ENCODE measurements around the gene WWOX. TPM values are rescaled to one million over a fixed set of nuclear protein-coding genes. Genes with fewer than 3 reads are reported as not detected.
A peak's percentile ranks its signal among the peaks of the same experiment; 100 is the strongest.

The WWOX gene
- total RNA-seq, 2 donors from 2014 or later, result 10.6 to 13.1 TPM

DNA sequence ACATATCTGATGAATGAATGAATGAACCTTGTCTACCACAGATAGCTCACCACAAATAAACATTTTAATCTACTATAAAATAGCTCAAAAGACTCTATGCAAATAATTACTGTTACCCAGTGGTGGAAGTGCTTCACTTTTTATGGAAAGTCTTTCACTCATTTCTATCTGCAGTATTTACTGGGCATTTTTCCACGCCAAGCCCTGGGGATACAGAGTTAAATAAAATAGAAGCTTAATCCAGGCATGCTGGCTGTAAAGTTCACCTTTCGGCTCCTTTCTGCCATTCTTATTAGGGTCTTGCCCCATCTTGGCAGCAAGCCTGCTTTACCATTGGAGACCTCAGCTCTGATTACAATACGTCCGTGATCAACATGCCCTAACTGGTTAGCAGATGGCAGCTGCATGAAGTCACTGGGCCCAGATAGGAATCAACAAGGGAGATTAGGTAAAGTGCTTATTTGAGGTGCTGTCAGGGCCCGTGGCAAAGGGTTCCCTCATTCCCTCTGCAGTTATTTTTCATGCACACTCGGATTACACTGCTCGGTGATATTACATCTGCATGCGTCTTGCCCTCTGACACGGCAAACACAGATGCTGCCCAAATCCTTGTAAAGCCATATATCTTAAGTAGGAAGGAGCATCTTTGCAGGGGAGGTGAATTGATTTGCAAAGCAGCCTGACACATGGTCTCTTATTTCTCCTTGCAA lies 648.9 kb downstream of the WWOX start:
- ATAC-seq (no peak), DNase-seq (no peak)

DNA sequence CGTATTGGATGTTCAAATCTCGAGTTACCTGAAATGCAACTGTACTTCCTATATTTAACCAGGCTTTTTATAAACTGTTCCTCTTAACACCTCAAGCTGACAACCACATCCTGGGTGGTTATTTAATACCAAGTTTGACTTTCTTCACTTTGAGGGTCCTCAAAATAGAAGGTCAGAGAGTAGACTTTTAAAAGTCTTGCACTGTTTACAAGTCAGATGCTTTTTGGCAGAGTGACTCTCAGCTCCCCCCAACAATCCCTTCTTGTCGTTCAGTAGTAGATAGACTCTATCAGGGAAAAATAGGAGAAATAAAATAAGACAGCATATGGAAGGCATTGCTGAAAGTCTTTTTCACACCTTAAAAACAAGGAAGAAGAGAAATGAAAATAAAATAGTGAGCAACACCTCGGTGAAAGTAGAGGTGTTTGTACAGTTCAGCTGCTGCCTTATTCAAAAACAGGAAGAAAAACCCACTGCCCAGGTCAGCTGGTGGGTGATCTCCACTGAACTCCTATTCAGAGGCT lies 650.4 kb downstream of the WWOX start:
- ATAC-seq, result no peak
- no peak for DNase-seq
- intact Hi-C loops (cut with DNase I, micrococcal nuclease), result no loop called here

More for the DNA sequence above, 648.9 kb downstream of the WWOX start:
- intact Hi-C loops (cut with DNase I, micrococcal nuclease), result no loop called here

DNA sequence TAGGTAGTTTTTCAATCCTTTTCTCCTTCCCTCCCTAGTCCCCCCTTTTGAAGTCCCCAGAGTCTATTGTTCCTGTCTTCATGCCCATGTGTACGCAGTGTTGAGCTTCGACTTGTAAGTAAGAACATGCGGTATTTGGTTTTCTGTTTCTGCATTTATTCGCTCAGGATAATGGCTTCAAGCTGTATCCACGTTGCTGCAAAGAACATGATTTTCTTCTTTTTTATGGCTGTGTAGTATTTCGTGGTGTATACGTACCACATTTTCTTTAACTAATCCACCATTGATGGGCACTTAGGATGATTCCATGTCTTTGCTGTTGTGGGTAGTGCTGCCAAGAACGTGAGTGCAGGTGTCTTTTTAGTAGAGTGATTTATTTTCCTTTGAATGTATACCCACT lies 651.2 kb downstream of the WWOX start:
- no peak for ATAC-seq

DNA sequence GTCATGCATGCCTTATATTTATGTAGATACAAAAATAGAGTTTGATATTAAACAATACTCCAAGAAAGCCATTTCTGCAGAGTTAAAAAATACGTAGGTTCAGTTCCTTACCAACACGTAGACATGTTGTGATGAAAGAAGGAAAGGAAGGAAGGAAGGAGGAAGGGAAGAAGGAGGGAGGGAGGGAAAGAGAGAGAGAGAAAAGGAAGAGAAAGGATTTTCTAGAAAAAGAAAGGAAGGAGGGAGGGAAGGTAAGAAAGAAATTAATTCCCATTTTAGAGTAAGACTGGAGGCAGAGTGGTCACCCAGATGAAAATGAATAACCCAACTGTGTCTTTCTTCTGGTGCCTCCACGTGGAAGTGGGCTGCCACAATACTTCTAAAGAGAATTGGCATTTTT lies 652.1 kb downstream of the WWOX start:
- ATAC-seq (no peak), DNase-seq (no peak)
- intact Hi-C loops (cut with DNase I, micrococcal nuclease), result no loop called here

More for the DNA sequence above, 651.2 kb downstream of the WWOX start:
- no peak for DNase-seq
- intact Hi-C loops (cut with DNase I, micrococcal nuclease), result no loop called here

DNA sequence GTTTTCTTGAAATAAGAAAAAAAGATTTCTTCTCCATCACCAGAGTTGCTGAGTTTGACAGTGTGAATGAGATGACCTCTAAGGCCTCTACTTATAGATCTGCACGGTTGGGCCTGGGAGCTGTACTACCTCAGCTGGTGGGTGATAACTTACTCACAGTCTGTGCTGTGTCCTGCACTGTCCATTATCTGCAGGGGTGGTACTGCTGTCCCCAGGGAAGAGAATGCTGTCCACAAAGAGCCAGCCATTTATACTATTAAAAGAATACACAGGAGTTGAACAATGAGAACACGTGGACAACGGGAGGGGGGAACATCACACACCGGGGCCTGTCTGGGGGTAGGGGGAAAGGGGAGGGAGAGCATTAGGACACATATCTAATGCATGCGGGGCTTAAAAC lies 655.3 kb downstream of the WWOX start:
- ATAC-seq (no peak), DNase-seq (no peak)
- intact Hi-C loops (cut with DNase I, micrococcal nuclease), result no loop called here

DNA sequence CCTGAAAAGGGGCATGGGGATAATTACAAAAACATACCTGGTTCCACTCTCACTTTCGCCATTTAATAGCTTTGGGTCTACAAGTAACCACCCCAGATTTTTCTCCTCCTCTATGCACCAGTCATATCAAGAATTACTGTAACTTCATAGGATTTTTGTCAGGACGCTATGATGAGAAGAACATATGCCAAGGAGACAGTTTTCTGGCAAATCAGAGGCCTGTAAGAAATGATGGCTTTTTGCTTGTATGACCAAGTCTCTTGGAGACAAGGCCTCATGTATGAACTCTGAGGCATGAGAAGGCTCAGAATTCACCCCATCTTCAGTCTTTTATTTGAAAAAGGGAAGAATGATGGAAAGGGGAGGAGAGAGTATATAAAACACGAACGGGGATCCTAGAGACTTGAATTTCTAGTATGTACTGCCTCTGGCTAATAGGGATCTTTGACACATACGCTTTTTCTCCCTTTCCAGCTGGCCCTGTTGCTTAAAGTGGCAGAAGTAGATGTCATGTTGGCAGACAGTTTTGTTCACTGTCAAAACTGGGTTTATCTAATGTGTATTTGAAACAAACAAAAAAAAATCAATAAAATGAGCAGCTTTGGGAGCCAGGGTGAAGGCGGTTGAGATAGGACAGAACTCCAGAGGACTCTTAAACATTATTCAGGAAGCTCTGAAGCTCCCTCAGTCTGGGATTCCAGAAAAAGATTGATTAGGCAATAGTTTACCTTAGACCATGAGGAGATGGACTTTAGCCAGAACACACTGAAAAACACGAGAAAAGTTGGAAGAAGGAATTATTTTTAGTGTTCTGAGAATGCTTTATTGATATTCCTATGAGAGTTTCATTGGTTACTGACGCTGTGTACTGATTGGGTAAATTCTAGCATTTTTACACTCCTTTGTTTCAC lies 656.6 kb downstream of the WWOX start:
- ATAC-seq (no peak), DNase-seq (no peak)
- intact Hi-C loops (cut with DNase I, micrococcal nuclease), result no loop called here

- DNase-seq, result no peak
- intact Hi-C loops (cut with DNase I, micrococcal nuclease), result no loop called here
- ATAC-seq, result no peak
Observed at GRCh38 chr16:78759596-78759995, 660.1 kb downstream of the WWOX start.

DNA sequence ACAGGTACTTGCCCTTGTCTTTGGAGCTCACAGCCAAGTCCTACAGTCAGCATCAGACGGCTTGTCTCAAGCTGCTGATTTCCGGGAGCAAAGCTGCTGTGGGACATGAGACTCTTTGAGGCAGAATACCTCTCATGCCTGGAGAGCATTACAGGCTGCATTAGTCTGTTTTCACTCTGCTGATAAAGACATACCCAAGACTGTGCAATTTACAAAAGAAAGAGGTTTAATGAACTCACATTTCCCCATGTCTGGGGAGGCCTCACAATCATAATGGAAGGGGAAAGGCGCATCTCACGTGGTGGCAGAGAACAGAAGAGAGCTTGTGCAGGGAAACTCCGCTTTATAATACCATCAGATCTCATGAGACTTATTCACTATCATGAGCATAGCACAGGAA lies 661.2 kb downstream of the WWOX start:
- DNase-seq (no peak), ATAC-seq (no peak)
- intact Hi-C loops (cut with DNase I, micrococcal nuclease), result no loop called here

GRCh38 chr16:78761427-78761826 lies 662.0 kb downstream of the WWOX start:
- intact Hi-C loops (cut with DNase I, micrococcal nuclease), result no loop called here
- ATAC-seq (no peak), DNase-seq (no peak)

DNA sequence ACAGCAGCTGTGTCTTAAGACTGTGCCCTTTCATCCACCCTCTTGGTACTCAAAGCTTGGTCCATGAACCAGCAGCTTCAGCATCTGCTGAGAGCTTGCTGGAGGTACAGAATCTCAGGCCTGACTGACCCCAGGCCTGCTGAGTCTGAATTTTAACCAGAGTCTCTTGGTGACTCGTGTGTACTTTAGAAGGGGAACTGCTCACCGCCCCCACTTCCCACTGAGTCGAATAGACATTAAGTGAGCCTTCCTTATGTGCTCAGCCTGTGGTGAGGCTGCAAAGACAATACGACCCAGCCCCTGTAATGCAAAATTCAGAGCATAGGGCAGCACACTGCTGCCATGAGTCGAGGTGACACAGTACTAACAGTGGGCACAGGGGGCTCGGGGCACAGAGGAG lies 662.8 kb downstream of the WWOX start:
- intact Hi-C loops (cut with DNase I, micrococcal nuclease), result no loop called here
- no peak for ATAC-seq
- DNase-seq, result no peak

- DNase-seq, result no peak
- intact Hi-C loops (cut with DNase I, micrococcal nuclease), result no loop called here
Observed at GRCh38 chr16:78763821-78764440, 664.5 kb downstream of the WWOX start.

GRCh38 chr16:78764478-78764877 lies 665.0 kb downstream of the WWOX start:
- DNase-seq (no peak), ATAC-seq (no peak)
- intact Hi-C loops (cut with DNase I, micrococcal nuclease), result no loop called here

More at GRCh38 chr16:78763821-78764440, 664.5 kb downstream of the WWOX start:
- no peak for ATAC-seq

DNA sequence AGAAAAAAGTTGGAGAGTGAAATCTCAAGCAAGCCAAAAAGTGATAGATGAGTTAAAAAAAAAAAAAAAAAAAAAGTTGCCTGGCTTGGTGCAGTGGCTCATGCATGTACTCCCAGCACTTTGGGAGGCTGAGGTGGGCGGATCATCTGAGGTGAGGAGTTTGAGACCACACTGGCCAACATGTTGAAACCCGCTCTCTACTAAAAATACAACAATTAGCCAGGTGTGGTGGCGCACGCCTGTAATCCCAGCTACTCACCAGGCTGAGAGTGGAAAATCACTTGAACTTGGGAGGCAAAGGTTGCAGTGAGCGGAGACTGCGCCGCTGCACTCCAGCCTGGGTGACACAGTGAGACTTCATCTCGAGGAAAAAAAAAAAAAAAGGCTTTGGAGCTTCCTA lies 668.8 kb downstream of the WWOX start:
- DNase-seq (no peak), ATAC-seq (no peak)
- intact Hi-C loops (cut with DNase I, micrococcal nuclease), result no loop called here

DNA sequence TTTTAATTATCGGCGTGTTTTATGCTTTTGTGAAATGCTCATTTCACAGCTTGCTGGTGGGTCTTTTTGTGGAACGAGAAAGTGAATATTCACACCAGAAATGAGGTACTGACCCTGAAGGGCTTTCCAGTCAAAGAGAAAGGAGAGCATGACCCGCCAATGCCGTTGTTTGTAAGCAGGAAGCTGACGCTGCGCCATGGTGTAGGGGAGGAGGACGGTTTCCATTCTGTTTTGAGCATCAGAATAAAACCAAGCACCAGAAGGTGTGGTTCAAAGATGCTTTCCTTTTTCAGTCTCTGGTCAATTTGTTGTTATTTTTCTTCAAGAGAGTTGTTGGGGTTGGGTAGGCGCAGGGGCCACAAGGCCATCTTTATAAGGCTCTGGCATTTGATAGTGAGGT lies 669.3 kb downstream of the WWOX start:
- DNase-seq (no peak), ATAC-seq (no peak)
- intact Hi-C loops (cut with DNase I, micrococcal nuclease), result no loop called here

GRCh38 chr16:78770353-78771091 lies 671.1 kb downstream of the WWOX start:
- ATAC-seq (peak; percentile 93), DNase-seq (peak; percentile 64 to 86)
- intact Hi-C loops (cut with DNase I, micrococcal nuclease), result no loop called here

DNA sequence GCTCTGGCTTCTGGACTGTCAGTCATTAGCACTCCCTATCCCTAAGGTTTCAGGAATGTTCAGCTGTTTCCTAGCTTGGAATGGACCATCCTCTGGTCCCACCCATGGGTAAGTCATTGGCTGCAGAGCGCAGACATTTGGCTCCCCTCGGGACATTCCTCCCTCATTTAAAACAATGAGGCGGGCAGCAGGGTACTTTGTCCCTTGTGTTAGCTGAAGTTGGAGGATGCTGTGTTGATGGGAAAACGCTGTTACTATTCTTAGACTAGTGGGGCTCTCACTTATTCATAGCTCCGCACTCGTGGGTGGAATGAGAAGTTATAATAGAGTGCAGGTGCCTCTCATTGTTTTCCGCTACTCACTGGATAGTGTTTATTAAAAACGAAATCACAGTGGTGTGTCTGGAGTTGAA lies 673.8 kb downstream of the WWOX start:
- ATAC-seq, result no peak
- intact Hi-C loops (cut with DNase I, micrococcal nuclease), result no loop called here
- no peak for DNase-seq

DNA sequence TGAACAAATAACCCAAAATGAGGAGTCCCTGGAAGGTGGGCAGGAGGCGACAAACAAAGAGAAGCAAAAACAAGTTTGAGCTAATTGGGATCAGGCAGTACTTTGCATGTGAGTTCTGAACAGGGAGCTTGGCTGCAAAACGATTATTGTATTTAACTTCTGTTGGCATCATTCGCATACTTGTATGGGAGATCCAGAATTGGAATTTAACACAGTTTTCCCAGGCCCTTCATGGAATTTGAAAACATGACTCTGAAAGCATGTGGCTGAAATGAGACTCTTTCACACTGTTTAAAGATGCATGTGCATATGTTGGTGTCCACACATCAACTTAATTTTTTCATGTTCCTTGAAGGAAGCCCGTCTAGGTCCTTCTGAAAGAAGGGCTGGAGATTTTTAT lies 674.3 kb downstream of the WWOX start:
- intact Hi-C loops (cut with DNase I, micrococcal nuclease), result no loop called here
- DNase-seq, result no peak
- no peak for ATAC-seq

DNA sequence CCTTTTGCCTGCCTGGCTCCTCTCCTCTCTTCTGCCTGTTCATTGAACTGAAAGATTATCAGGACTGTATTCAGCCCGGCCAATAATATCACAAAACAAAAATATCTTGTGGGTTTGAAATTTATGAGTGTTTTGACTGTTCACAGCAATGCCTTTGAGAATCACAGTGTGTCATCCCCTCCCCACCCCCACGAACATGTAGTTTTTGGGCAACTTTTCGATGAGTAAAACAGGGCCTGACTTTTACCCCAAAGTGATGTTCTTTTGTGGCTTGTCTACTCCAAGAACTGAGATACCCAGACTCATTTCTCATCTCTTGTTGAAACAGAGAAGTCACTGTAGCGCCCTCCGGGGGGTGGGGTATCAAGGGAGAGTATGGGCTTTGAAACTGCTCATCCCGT lies 675.7 kb downstream of the WWOX start:
- DNase-seq, result no peak
- ATAC-seq, result no peak
- intact Hi-C loops (cut with DNase I, micrococcal nuclease), result no loop called here
